Effector CD8-positive, alpha-beta T cell (primary cell): ENCODE measurements around the gene NFAT5.
"Not testable (repeated sequence)": the region's sequence is repeated elsewhere in the genome, so short reads cannot be mapped to it uniquely, and the experiment has no call there.

Experiments used
- DNase-seq: peaks from one replicate; lab custom pipeline; 2025; lab: John Stamatoyannopoulos, UW
- total RNA-seq, 4 experiments: gene quantifications; one replicate each; lab custom pipeline; 2026; lab: John Stamatoyannopoulos, UW

NFAT5 gene, protein sequence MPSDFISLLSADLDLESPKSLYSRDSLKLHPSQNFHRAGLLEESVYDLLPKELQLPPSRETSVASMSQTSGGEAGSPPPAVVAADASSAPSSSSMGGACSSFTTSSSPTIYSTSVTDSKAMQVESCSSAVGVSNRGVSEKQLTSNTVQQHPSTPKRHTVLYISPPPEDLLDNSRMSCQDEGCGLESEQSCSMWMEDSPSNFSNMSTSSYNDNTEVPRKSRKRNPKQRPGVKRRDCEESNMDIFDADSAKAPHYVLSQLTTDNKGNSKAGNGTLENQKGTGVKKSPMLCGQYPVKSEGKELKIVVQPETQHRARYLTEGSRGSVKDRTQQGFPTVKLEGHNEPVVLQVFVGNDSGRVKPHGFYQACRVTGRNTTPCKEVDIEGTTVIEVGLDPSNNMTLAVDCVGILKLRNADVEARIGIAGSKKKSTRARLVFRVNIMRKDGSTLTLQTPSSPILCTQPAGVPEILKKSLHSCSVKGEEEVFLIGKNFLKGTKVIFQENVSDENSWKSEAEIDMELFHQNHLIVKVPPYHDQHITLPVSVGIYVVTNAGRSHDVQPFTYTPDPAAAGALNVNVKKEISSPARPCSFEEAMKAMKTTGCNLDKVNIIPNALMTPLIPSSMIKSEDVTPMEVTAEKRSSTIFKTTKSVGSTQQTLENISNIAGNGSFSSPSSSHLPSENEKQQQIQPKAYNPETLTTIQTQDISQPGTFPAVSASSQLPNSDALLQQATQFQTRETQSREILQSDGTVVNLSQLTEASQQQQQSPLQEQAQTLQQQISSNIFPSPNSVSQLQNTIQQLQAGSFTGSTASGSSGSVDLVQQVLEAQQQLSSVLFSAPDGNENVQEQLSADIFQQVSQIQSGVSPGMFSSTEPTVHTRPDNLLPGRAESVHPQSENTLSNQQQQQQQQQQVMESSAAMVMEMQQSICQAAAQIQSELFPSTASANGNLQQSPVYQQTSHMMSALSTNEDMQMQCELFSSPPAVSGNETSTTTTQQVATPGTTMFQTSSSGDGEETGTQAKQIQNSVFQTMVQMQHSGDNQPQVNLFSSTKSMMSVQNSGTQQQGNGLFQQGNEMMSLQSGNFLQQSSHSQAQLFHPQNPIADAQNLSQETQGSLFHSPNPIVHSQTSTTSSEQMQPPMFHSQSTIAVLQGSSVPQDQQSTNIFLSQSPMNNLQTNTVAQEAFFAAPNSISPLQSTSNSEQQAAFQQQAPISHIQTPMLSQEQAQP (N-terminal part only)
- 74.1 to 148 (median 130) reads per million in 4 experiments for total RNA-seq

DNA sequence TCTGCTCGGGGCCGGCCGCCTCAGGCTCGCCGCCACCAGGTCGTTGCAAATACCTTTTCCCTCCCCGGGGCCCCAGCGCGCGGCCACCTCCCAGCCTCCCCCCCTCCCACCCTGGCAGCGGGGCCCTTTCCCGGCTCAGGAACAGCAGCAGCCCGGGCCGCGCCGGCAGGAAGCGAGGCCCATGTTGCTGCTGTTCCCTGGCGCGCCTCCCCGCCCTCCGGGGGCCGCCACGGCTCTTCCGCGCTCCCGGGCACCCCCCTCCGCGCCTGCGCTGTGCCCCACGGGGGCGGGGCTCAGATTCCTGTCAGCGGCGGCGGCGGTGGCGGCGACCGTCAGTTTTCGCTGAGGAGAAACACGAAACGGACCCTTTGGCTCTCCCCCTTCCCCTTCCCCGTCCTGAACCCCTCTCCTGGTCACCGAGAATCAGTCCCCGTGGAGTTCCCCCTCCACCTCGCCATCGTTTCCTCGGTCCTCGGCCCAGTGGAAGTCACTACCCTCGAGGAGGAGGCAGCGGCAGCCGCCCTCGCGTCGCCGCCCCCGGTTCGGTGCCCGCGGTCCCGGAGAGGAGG lies at the start of gene NFAT5:
TSS of gene NFAT5 (plus strand) at position 296 of the 569 bp plus-strand sequence. CDS start 336 bp downstream, outside the sequence.
- DNase-seq: peak; percentile 82

GRCh38 chr16:69517914-69518313 lies 47.9 kb upstream of the NFAT5 start:
- DNase-seq: not testable (repeated sequence)

GRCh38 chr16:69520413-69520799 lies 45.4 kb upstream of the NFAT5 start:
- no peak for DNase-seq

DNA sequence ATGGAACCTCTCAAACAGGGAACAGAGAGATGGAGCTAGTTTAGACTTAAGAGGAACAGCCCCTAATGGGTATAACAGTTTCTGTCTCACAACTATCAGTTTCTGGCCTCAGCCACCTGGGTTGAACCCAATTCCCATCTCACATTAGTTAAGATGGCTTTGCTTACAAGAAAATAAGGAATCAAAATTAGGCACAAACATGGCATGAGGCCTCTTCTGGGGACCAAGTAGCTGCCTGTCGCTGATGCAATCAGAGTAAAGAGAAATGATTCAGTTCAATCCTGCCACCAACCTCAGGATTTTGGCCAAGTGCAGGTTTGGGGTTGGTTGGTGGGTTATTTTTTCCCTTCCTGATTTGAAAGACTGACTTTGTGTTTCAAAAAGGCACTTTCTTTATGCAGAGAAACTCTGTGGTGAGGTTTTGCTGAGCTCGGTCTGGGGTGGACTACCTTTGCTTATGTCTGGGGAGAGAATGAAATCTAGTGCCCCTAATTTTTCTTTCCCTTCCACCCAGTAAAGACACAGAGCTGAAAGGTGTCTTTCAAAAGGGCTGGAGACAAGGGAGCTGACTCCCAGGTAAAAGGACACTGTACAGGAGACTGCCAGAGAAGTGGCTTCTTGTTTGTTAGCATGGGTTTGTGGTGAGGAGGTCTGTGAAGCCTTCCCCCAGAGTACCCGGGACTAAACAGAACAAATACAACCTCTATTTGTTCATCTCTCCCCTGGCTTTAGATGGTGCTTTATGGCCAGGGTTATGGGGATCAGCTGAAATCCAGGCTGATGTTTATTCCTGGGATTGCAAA lies 44.8 kb upstream of the NFAT5 start:
- DNase-seq: no peak

DNA sequence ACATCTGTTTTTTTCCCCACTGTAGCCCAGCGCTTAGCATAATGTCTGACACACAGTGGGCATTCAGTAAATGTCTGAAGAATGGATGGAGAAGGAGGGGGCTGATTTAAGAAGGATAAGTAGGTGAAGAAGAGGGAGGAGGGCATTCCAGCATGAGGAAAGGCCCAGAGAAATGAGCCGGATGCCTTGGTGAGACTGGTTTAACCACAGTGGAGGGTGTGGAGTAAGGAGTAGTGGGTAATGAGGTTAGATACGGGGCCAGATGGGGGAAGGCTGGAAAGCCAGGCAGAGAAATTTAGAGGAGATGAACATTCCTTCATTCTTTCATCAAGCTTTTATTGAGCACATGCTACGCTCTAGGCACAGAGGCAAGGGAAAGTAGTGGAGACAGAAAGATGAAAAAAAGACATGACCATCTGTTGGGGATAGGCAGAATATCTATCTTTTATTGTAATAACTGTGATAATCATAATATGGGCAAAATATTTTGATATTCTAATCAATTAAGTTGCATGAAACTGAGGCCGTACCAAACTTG lies 43.7 kb upstream of the NFAT5 start:
- no peak for DNase-seq

DNA sequence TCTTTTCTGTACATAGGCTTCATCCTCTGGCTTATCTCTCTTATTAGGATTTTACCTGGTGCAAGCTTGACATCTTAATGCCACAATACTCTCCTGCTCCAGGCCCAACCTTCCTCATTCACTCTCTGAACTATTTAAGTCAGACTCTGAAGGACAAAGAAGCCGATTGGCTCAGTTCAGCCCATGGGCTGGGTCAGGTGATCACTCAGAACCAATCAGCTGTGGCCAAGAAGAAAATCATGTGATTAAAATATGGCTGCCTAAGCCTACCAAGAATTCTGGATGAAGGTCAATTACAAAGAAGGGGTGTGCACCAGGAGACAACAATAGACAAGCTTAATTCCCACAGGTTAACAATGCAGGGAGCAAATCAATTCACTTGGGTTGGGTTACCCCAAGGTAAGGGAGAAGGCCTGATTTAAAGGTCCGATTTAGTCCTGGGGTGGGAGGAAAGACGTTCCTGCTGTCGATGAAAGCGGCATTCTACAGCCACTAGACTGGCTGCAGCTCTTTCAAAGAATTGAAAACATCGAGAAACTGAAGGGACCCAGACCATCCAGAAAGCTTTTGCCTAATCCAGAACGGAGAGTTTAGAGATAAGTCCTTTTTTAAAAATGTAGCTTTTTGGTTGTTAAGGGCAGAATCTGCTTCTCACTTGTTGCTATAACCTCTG lies 42.9 kb upstream of the NFAT5 start:
- DNase-seq: no peak

- no peak for DNase-seq
Measured at GRCh38 chr16:69523566-69524305, 42.0 kb upstream of the NFAT5 start.

DNA sequence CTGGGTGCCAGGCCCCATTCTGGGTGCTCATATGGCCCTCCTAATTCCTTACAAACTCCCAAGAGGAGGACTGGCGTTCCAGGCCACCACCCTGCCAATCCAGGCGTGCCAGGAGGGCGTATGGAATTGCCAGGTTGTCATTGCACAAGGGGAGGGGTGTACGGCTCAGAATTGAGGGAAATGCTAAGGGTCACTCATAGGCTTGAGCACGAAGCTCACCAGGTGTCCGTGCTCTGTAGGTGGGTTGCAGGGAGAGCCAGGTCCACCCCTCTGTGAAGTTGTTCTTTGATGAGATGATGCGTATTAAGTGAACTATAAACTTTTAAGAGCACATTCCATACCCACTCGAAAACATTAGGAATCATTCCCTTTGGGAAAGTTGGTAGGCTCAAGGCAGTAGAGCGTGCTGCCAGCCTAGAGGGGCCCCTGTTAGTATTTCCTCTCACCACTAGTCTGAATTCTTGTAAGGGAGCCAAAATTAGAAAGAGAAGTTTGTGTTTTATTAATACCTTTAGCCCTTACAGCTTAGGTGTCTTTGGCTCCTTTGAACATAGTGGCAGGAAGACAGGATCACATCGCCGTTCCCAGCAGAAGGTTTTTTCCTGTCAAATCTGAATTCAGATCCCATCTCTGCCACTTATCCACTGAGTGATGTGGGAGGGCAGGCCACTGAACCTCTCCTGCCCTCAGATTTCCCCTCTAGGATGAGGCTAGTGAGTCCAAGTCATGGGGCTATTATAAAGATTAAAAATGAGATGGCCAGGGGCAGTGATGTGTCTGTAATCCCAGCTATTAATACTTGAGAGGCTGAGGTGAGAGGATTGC lies 38.7 kb upstream of the NFAT5 start:
- DNase-seq: no peak

DNA sequence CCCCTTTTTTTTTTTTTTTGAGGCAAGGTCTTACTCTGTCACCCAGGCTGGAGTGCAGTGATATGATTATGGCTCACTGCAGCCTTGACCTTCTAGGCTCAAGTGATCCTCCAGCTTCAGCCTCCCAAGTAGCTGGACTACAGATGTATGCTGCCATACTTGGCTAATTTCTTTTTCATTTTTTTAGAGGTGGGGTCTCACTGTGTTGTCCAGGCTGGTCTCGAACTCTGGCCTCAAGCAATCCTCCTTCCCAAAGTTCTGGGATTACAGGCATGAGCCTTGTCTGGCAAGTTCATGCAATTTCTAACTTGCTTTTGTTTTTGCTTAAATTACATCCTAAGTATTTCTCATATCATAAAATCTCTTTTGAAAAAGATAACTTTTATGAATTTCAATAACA lies 33.8 kb upstream of the NFAT5 start:
- no peak for DNase-seq

- DNase-seq: no peak
Measured at GRCh38 chr16:69532641-69533455, 32.9 kb upstream of the NFAT5 start.

DNA sequence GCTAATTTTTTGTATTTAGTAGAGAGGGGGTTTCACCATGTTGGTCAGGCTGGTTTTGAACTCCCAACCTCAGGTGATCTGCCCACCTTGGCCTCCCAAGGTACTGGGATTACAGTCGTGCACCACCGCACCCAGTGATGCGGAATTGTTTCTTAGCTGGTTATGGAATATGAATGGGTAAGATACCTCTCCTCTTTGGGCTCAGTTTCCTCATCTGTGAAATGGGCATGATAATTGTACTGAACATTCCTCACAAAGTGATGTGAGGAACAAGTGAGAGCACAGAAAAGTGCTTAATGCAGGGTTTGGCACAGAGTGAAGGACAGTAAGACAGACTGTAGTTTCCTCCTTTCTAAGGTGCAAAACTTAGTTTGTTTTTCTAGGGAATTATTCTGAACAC lies 31.0 kb upstream of the NFAT5 start:
- DNase-seq: no peak

DNA sequence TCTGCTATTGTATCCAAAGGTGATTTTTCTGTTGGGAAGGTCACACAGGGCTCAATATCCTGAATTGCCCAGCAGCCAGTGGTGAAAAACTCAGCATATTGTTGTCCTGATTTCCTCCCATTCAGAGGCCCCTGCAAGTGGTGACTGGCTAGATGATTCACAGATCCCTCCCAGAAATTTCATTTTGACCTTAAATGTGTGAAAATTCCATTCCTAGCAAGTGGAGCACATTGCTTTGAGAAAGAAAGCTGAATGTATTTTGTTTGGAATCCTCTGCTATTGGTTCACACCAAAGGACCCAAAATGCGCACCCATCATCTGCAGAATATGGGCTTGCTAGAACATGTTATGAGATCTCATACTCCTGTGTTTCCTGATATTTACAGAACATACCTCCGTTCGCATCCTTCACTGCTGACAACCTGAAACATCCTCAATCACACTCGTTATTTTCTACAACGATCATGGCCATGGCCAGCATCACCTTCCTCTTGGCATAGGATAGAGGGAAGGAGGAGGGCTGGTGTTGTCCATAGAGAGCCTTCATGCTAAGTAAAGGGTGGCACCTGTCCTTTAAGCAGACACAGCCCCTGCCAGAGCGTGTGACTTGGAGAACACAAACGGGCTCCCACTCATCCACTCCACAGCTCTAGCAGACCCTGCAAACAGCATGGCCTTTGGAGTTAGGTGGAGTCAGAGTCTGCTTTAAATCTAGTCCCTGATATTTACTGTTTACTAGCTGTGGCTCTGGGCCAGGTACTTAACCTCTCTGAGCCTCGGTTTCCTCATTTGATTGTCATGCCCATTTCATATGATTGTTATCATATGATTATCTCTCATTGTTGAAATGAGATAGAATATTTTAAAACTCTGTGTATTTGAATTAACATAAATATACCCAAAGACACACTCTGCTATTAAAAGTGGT lies 30.4 kb upstream of the NFAT5 start:
- DNase-seq: no peak

GRCh38 chr16:69537706-69538080 lies 28.1 kb upstream of the NFAT5 start:
- DNase-seq: no peak

DNA sequence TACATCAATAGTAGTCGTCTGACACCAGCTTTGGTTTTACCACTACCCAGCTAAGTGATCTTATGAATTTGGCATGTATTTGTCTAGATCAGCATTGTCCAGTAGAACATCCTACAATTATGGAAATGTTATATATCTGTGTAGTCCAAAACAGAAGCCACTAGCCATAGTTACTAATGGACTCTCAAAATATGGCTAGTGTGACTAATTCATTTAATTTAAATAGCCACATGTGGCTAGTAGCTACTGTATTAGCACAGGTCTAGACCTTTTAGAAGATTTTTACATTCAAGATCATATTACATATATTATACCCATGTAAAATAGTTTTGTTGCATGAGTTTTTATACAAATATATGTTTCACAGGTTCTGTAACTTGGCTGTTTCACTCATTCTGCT lies 27.0 kb upstream of the NFAT5 start:
- DNase-seq: no peak

DNA sequence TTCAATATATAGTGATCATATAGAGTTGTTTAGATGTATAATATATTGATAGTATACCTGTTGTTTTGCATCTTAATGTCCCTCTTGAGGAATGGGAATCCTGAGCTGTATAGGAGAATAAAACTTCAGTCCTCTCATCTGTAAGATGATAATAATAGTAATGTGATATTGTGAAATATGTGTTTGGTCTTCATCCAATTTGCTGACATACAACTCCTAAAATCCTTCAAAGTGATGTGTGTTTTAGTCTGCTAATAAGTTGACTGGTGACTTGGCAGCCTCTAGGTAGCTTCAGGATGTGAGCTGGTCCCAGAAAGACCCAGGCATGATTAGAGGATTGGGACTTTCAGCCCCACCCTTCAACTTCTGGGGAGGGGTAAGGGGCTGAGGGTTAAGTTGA lies 22.8 kb upstream of the NFAT5 start:
- no peak for DNase-seq

DNA sequence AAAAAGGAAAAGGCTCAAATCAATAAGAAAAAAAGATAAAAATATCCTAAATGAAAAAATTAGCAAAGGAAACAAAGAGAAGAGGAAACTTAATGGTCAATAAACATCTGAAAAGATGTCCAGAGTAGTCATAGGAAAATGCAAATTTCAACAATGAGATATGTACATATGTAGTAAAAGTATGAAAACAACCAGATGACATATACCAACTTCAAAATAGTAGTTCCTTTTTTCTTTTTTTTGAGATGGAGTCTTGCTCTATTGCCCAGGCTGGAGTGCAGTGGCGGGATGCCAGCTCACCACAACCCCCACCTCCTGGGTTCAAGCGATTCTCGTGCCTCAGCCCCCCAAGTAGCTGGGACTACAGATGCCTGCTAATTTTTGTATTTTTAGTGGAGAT lies 21.7 kb upstream of the NFAT5 start:
- no peak for DNase-seq

DNA sequence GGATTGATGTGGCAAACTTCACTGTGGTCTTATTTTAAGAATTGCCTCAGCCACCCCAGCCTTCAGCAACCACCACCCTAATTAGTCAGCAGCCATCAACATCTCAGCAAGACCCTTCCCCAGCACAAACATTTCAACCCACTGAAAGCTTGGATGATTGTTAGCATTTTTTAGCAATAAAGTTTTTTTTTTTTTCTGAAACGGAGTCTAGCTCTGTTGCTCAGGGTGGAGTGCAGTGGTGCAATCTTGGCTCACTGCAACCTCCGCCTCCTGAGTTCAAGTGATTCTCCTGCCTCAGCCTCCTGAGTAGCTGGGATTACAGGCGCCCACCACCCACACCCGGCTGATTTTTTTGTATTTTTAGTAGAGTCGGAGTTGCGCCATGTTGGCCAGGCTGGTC lies 19.1 kb upstream of the NFAT5 start:
- not testable (repeated sequence) for DNase-seq
